GM12874 (cell line): Measurements from ENCODE around the gene FLYWCH1.

Source experiments
- TF ChIP-seq, protein P1 (sequence below): IDR thresholded peaks from 2 replicates; pipeline ENCODE4 v1.5.1; 2011; ENCODE audit warnings: low read depth, mild to moderate bottlenecking, control low read depth, low read length, moderate library complexity; ENCODE audit not compliant: insufficient read depth

Gene FLYWCH1

DNA sequence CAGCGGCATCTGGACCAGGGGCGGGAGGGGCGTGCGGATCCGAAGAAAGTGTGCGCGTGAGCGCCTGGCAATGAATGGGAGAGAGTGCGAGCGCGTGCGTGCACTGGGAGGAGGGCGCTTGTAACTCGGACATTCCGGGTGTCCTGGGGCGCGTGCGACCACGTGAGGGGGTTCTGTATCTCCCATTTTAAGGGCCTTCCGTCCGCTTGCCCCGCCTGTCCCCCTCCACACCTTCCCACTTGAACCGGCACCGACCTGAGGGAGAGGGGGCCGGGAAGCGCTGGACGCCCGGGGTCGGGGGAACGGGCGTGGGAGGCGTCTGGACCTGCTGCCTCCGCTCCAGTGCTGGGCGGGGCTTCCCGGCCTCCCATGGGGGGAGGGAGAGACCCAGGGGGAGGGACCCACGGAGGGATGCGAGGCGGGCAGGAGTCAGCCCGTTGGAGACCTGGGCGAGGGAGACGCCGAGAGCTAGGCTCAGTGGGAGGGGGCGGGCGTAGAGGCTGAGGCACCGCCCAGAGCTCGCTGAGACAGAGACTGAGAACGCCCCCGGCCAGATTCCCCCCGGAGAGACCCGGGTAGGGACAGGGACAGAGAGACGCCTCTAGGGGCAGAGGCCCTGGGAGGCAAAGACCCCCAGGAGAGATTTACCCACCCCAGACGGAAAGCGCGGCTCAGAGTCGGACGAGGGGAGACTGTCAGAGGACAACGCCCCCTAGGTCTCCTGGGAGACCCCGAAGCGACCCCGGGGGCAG lies 52.2 kb downstream of the FLYWCH1 start, which contains the start of gene KREMEN2:
Gene KREMEN2, plus strand, starts transcription at position 553 of the 752 bp plus-strand sequence. CDS start 246 bp downstream, outside the sequence.
- TF ChIP-seq, protein P1, sequence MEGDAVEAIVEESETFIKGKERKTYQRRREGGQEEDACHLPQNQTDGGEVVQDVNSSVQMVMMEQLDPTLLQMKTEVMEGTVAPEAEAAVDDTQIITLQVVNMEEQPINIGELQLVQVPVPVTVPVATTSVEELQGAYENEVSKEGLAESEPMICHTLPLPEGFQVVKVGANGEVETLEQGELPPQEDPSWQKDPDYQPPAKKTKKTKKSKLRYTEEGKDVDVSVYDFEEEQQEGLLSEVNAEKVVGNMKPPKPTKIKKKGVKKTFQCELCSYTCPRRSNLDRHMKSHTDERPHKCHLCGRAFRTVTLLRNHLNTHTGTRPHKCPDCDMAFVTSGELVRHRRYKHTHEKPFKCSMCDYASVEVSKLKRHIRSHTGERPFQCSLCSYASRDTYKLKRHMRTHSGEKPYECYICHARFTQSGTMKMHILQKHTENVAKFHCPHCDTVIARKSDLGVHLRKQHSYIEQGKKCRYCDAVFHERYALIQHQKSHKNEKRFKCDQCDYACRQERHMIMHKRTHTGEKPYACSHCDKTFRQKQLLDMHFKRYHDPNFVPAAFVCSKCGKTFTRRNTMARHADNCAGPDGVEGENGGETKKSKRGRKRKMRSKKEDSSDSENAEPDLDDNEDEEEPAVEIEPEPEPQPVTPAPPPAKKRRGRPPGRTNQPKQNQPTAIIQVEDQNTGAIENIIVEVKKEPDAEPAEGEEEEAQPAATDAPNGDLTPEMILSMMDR, result peak; percentile 22; the same call in 1 of the 2 replicates

DNA sequence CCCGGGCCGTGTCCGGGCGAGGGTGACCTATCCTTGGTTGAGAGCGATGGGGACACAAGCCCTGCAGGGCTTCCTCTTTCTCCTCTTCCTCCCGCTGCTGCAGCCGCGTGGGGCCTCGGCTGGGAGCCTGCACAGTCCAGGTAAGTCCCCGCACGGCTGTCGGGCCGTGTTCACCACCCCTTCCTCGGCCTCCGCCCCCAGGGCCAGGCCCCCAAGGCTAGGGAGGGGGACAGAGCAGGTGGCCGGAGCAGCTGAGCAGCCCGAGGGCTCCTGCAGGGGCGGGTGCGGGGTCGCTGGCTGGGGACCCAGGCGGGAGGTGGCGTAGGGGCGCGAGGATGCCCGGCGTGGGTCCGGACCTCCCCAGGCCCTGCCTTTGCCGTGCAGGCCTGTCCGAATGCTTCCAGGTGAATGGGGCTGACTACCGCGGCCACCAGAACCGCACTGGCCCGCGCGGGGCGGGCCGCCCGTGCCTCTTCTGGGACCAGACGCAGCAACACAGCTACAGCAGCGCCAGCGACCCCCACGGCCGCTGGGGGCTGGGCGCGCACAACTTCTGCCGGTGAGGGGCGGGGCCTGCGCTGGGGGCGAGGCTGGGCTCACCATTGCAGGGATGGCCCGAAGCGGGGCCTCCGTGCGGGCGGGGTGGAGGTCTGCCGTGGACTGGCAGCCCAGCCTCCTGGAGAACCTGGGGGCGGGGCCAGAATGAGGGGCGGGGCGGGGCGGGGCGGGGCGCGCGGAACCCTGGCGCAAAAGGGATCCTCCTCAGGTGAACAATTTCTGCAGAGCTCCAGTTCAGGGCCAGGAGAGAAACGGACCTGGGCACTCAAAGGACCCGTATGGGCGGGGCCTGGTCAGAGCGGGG lies 53.0 kb downstream of the FLYWCH1 start:
- TF ChIP-seq, protein P1, result no peak

DNA sequence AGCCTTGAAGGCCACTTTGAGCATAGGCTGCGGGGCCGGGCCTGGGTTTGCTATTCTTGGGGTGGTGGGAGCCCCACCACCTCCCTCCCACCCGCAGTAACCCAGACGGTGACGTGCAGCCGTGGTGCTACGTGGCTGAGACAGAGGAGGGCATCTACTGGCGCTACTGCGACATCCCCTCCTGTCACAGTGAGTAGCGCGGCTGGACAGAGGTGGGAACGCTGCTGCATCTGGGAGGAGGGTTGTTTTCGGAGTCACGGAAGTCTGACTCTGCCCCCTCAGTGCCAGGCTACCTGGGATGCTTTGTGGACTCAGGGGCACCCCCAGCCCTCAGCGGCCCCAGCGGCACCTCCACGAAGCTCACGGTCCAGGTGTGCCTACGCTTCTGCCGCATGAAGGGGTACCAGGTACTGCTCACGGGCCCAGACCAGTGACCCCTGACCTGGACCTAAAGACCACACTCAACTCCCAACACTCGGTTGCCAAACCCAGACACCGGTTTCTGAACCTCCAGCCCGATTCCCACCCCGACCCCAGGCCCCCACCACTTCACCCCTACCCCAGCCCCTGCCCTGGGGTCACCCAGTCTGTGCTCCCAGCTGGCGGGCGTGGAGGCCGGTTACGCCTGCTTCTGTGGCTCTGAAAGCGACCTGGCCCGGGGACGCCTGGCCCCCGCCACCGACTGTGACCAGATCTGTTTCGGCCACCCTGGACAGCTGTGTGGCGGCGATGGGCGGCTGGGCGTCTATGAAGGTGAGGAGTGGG lies 54.5 kb downstream of the FLYWCH1 start:
- TF ChIP-seq, protein P1, result no peak

DNA sequence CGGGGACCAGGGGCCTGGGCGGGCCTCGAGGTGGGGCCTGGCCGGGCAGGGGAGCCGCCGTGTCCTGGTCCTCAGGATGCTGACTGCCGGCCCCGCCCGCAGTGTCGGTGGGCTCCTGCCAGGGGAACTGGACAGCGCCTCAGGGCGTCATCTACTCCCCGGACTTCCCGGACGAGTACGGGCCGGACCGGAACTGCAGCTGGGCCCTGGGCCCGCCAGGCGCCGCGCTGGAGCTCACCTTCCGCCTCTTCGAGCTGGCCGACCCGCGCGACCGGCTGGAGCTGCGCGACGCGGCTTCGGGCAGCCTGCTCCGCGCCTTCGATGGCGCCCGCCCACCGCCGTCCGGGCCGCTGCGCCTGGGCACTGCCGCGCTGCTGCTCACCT lies 55.1 kb downstream of the FLYWCH1 start:
- TF ChIP-seq, protein P1, result no peak

DNA sequence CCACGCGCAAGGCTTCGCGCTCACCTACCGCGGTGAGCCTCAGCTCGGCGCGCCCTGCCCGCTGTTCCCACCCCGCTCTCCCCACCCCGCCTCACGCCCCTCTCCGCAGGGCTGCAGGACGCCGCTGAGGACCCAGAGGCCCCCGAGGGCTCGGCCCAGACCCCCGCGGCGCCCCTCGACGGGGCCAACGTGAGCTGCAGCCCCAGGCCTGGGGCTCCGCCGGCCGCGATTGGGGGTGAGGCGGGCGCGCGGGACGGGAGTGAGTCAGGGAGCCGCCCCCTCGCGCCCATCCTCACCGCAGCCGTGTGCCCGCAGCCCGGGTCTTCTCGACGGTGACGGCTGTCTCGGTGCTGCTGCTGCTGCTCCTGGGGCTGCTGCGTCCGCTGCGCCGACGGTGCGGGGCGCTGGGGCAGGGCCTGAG lies 55.5 kb downstream of the FLYWCH1 start:
- TF ChIP-seq, protein P1, result no peak

DNA sequence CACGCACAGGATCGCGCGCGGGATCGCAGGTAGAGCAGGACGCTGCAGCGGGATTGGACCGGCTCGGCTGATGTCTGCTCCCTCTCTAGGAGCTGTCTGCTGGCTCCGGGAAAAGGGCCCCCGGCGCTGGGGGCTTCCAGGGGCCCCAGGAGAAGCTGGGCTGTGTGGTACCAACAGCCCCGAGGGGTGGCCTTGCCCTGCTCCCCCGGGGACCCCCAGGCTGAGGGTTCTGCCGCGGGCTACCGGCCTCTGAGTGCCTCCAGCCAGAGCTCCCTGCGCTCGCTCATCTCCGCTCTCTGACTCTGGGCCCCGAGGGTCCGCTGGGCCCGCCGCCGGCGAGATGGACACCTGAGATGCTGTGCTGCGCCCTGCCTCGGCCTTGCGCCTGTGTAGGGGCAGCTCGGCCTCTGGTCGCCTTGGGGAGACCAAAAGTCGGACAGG lies 56.0 kb downstream of the FLYWCH1 start:
- TF ChIP-seq, protein P1, result no peak

DNA sequence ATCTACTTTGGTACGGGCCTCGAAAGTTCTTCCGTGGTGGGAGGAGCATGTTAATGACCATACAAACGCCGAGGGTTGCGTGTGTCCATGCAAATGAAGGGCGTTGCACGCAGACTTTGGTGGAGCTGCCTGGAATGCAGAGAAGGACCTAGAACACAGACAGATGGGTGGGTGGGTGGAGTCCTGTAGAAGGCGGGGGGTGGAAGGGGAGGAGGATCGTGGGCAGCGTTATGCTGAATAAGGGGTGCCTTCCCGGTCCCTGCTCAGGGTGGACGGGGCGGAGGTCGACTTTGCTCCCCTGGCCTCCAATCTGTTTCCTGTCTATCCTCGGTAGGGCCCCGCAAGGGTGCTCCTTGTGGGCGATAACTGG lies 56.6 kb downstream of the FLYWCH1 start:
- TF ChIP-seq, protein P1, result no peak
